ENCODE results near the gene HTR6. TPM values are rescaled to one million over a fixed set of nuclear protein-coding genes. Genes with fewer than 3 reads are reported as not detected.

HTR6 gene
- total RNA-seq, 2 experiments from 2014 or later, result 0.19 to 0.37 TPM

DNA sequence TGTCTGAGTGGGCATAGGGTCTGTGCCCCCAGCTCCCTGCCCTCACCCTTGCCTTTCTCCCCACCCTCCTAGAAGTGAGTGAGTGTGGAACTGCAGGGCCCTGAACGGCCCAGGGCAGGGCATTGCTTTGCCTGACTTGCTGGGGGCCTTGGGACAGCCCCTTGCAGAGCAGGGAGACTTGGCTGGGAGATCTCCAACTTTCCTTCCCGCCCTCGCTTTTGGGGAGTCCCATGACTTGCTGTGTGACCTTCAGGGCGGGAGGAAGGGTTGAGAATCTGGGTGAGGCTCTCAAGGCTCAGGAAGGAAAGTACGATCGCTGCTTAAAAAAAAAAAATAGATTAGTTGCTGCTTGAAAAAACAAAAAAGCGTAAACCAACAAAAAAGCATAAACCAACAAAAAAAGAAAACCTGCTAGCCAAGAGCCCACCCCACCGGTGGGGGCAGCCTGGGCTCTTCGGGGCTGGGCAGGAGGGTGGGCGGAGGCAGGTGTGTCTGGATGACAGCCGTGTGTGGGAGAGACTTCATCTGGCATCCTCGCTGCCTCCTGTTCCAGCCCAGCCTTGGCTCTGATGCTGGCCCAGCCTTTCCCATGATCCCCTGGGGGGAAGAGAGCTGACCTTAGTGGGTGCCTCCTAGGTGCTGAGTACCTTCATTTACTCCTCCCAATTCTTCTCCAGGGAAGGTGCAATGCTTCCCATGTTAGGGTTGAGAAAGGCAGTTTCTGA is 14.1 kb upstream of the HTR6 start:
- DNase-seq, result peak; percentile 34
- H3K4me3 Mint-ChIP-seq, result no peak overlapping the region
- H3K27ac Mint-ChIP-seq, result no peak overlapping the region
- peaks cover 39% of the 10 kb centered on the region for H3K4me1 Mint-ChIP-seq (ENCODE audit: low read depth)
- peaks cover 2% of the 10 kb centered on the region for H3K27me3 Mint-ChIP-seq (ENCODE audit: low read depth)
- no peaks in the 10 kb centered on the region for H3K36me3 Mint-ChIP-seq (ENCODE audit: low read depth)
- intact Hi-C loops (cut with micrococcal nuclease), result loop anchor here (2.0 to 10.0 kb wide), 4 partner anchors 54 to 746 kb away; partner anchors contain the start of gene ALDH4A1
- CTCF ChIA-PET, result interaction anchor here (0.6 to 6.8 kb wide), 18 partner anchors 11 to 482 kb away, joined by 3 to 41 read pairs (median 3); no protein-coding TSS in a partner anchor
- H3K9me3 Mint-ChIP-seq, result no peaks in the 10 kb centered on the region

DNA sequence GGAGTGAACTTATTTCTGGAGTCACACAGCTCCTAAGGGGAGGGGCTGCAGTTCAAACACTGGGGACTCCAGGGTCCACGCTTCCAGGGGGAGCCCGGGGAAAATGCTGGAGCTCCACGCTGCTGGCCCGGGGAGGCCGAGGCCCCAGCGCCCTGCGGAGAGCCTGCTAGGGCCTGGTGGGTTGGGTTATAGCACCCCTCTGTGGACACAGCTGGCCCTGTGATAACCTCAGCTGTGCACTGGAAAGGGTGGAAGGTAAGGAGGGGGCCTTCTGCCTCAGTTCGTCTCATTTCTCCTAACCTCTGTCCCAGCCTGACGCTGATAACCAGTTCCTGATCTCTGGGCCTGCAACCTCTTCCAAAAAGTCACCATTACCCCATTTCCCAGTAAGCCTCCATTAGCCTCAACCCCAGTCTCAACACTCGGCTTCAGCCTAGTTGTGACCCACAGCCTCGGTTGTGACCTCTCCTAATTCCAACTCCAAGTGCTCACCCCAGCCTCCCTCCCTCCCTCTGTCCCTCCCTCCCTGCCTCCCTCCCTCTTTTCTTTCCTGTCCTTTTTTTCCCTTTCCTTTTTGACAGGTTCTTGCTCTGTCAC is 13.4 kb upstream of the HTR6 start:
- Mint-ChIP-seq H3K36me3 (ENCODE audit: low read depth) (no peaks in the 10 kb centered on the region), H3K27ac (no peak overlapping the region), H3K9me3 (no peaks in the 10 kb centered on the region), H3K4me3 (no peak overlapping the region), H3K4me1 (ENCODE audit: low read depth) (peaks cover 33% of the 10 kb centered on the region), H3K27me3 (ENCODE audit: low read depth) (no peaks in the 10 kb centered on the region)
- intact Hi-C loops (cut with micrococcal nuclease), result loop anchor here (2.0 to 10.0 kb wide), 4 partner anchors 54 to 746 kb away; partner anchors contain the start of gene ALDH4A1
- CTCF ChIA-PET, result interaction anchor here (0.6 to 6.8 kb wide), 18 partner anchors 11 to 483 kb away, joined by 3 to 41 read pairs (median 3); no protein-coding TSS in a partner anchor
- peak; percentile 74 for DNase-seq

GRCh38 chr1:19654386-19654785 is 10.3 kb upstream of the HTR6 start:
- Mint-ChIP-seq H3K9me3 (no peaks in the 10 kb centered on the region), H3K4me1 (ENCODE audit: low read depth) (peaks cover 19% of the 10 kb centered on the region), H3K4me3 (no peak overlapping the region), H3K36me3 (ENCODE audit: low read depth) (no peaks in the 10 kb centered on the region), H3K27me3 (ENCODE audit: low read depth) (no peaks in the 10 kb centered on the region), H3K27ac (no peak overlapping the region)
- CTCF ChIA-PET, result interaction anchor here (0.6 to 2.5 kb wide), 27 partner anchors 8 to 684 kb away, joined by 3 to 9 read pairs (median 3); no protein-coding TSS in a partner anchor
- intact Hi-C loops (cut with micrococcal nuclease), result loop anchor here (5.0 to 10.0 kb wide), 2 partner anchors 72 to 750 kb away; partner anchors contain the start of gene ALDH4A1
- no peak for DNase-seq

GRCh38 chr1:19654886-19655717 is 9.6 kb upstream of the HTR6 start:
- H3K36me3 Mint-ChIP-seq (ENCODE audit: low read depth), result no peaks in the 10 kb centered on the region
- no peak overlapping the region for H3K4me3 Mint-ChIP-seq
- no peak for DNase-seq
- intact Hi-C loops (cut with micrococcal nuclease), result loop anchor here (5.0 to 10.0 kb wide), 2 partner anchors 73 to 750 kb away; partner anchors contain the start of gene ALDH4A1
- CTCF ChIA-PET, result interaction anchor here (0.7 to 2.5 kb wide), 10 partner anchors 13 to 271 kb away, joined by 3 to 9 read pairs (median 3); no protein-coding TSS in a partner anchor
- H3K9me3 Mint-ChIP-seq, result no peaks in the 10 kb centered on the region
- H3K27ac Mint-ChIP-seq, result no peak overlapping the region
- peaks cover 23% of the 10 kb centered on the region for H3K4me1 Mint-ChIP-seq (ENCODE audit: low read depth)
- no peaks in the 10 kb centered on the region for H3K27me3 Mint-ChIP-seq (ENCODE audit: low read depth)

- no peak overlapping the region for H3K4me3 Mint-ChIP-seq
- no peak overlapping the region for H3K27ac Mint-ChIP-seq
- H3K4me1 Mint-ChIP-seq (ENCODE audit: low read depth), result peaks cover 19% of the 10 kb centered on the region
- no peaks in the 10 kb centered on the region for H3K36me3 Mint-ChIP-seq (ENCODE audit: low read depth)
- CTCF ChIA-PET, result interaction anchor here (2.2 kb wide), 1 partner anchor 49 kb away, joined by 5 read pairs; no protein-coding TSS in a partner anchor
- no peaks in the 10 kb centered on the region for H3K9me3 Mint-ChIP-seq
- DNase-seq, result no peak
- H3K27me3 Mint-ChIP-seq (ENCODE audit: low read depth), result no peaks in the 10 kb centered on the region
- intact Hi-C loops (cut with micrococcal nuclease), result loop anchor here (10.0 kb wide), 1 partner anchor 751 kb away; the partner anchor contains the start of gene ALDH4A1
These were observed 9.0 kb upstream of the HTR6 start for GRCh38 chr1:19655718-19656080.

- Mint-ChIP-seq H3K9me3 (no peaks in the 10 kb centered on the region), H3K36me3 (ENCODE audit: low read depth) (no peaks in the 10 kb centered on the region), H3K27me3 (ENCODE audit: low read depth) (no peaks in the 10 kb centered on the region), H3K4me1 (ENCODE audit: low read depth) (peaks cover 15% of the 10 kb centered on the region), H3K4me3 (no peak overlapping the region), H3K27ac (no peak overlapping the region)
- CTCF ChIA-PET, result interaction anchor here (1.8 kb wide), 1 partner anchor 48 kb away, joined by 4 read pairs; no protein-coding TSS in a partner anchor
- intact Hi-C loops (cut with micrococcal nuclease), result loop anchor here (10.0 kb wide), 1 partner anchor 751 kb away; the partner anchor contains the start of gene ALDH4A1
- DNase-seq, result no peak
These were observed 8.4 kb upstream of the HTR6 start for GRCh38 chr1:19656134-19656779.

GRCh38 chr1:19656780-19657466 is 7.8 kb upstream of the HTR6 start:
- Mint-ChIP-seq H3K4me1 (ENCODE audit: low read depth) (peaks cover 17% of the 10 kb centered on the region), H3K27ac (no peak overlapping the region), H3K4me3 (no peak overlapping the region), H3K9me3 (no peaks in the 10 kb centered on the region), H3K27me3 (ENCODE audit: low read depth) (peaks cover 1% of the 10 kb centered on the region), H3K36me3 (ENCODE audit: low read depth) (no peaks in the 10 kb centered on the region)
- CTCF ChIA-PET, result interaction anchor here (0.6 to 1.8 kb wide), 2 partner anchors 47 to 815 kb away, joined by 4 to 6 read pairs; no protein-coding TSS in a partner anchor
- intact Hi-C loops (cut with micrococcal nuclease), result loop anchor here (10.0 kb wide), 1 partner anchor 752 kb away; the partner anchor contains the start of gene ALDH4A1
- DNase-seq, result no peak

GRCh38 chr1:19657511-19657910 is 7.2 kb upstream of the HTR6 start:
- DNase-seq, result no peak
- H3K27ac Mint-ChIP-seq, result no peak overlapping the region
- H3K4me3 Mint-ChIP-seq, result no peak overlapping the region
- CTCF ChIA-PET, result interaction anchor here (0.6 to 1.8 kb wide), 3 partner anchors 16 to 816 kb away, joined by 3 to 6 read pairs (median 4); no protein-coding TSS in a partner anchor
- peaks cover 17% of the 10 kb centered on the region for H3K4me1 Mint-ChIP-seq (ENCODE audit: low read depth)
- H3K9me3 Mint-ChIP-seq, result no peaks in the 10 kb centered on the region
- peaks cover 1% of the 10 kb centered on the region for H3K27me3 Mint-ChIP-seq (ENCODE audit: low read depth)
- intact Hi-C loops (cut with micrococcal nuclease), result loop anchor here (10.0 kb wide), 1 partner anchor 753 kb away; the partner anchor contains the start of gene ALDH4A1
- no peaks in the 10 kb centered on the region for H3K36me3 Mint-ChIP-seq (ENCODE audit: low read depth)

DNA sequence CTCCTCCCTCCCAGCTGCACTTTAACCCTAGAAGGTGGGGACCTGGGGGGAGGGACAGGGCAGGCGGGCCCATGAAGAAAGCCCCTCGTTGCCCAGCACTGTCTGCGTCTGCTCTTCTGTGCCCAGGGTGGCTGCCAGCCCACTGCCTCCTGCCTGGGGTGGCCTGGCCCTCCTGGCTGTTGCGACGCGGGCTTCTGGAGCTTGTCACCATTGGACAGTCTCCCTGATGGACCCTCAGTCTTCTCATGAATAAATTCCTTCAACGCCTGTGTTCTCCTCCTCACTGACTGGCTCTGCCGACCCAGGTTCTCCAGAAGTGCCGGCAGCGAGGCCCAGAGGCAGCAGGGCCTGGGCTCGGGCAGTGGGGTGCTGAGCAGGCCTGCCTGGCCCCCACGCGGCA is 6.5 kb upstream of the HTR6 start:
- CTCF ChIA-PET, result interaction anchor here (1.0 kb wide), 1 partner anchor 16 kb away, joined by 3 read pairs; no protein-coding TSS in a partner anchor
- H3K27ac Mint-ChIP-seq, result no peak overlapping the region

DNA sequence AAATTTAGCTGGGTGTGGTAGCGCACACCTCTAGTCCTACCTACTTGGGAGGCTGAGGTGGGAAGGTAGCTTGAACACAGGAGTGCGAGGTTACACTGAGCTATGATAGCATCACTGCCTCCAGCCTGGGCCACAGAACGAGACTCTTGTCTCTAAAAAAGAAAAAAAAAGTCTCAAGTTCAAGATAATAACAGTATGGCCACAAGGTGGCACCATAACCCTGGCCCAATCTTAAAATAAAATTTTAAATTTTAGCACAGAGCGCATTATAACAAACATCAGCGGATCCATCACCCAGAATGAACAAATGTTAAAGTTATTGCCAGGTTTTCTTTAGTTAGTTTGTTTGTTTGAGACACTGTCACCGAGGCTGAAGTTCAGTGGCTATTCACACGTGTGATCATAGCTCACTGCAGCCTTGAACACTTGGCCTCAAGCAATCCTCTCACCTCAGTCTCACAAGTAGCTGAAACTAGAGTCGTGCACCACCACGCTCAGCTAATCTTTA is 2.9 kb upstream of the HTR6 start:
- Mint-ChIP-seq H3K36me3 (ENCODE audit: low read depth) (no peaks in the 10 kb centered on the region), H3K27ac (no peak overlapping the region), H3K27me3 (ENCODE audit: low read depth) (peaks cover 20% of the 10 kb centered on the region), H3K4me1 (ENCODE audit: low read depth) (peaks cover 21% of the 10 kb centered on the region), H3K4me3 (no peak overlapping the region), H3K9me3 (no peaks in the 10 kb centered on the region)
- DNase-seq, result peak; percentile 69
- CTCF ChIA-PET, result interaction anchor here (0.6 to 6.7 kb wide), 43 partner anchors 8 to 412 kb away, joined by 3 to 215 read pairs (median 4); partner anchors contain the start of genes EMC1, MRTO4 and NBL1
- intact Hi-C loops (cut with micrococcal nuclease), result loop anchor here (1.0 to 5.0 kb wide), 4 partner anchors 43 to 222 kb away; no protein-coding TSS in a partner anchor

More for the DNA sequence above, 6.5 kb upstream of the HTR6 start:
- Mint-ChIP-seq H3K4me3 (no peak overlapping the region), H3K4me1 (ENCODE audit: low read depth) (peaks cover 17% of the 10 kb centered on the region), H3K9me3 (no peaks in the 10 kb centered on the region), H3K36me3 (ENCODE audit: low read depth) (no peaks in the 10 kb centered on the region), H3K27me3 (ENCODE audit: low read depth) (peaks cover 4% of the 10 kb centered on the region)
- DNase-seq, result no peak
- intact Hi-C loops (cut with micrococcal nuclease), result loop anchor here (10.0 kb wide), 1 partner anchor 753 kb away; the partner anchor contains the start of gene ALDH4A1
